GM15510 (cell line): Measurements from ENCODE around the gene VSX2.

Experiments
- POLR2A ChIP-seq: IDR thresholded peaks from 3 replicates; pipeline ENCODE4 v1.6.1; 2011; ENCODE audit warnings: borderline replicate concordance; ENCODE audit not compliant: insufficient read length; ENCODE audit errors: extremely low read depth

Gene VSX2

DNA sequence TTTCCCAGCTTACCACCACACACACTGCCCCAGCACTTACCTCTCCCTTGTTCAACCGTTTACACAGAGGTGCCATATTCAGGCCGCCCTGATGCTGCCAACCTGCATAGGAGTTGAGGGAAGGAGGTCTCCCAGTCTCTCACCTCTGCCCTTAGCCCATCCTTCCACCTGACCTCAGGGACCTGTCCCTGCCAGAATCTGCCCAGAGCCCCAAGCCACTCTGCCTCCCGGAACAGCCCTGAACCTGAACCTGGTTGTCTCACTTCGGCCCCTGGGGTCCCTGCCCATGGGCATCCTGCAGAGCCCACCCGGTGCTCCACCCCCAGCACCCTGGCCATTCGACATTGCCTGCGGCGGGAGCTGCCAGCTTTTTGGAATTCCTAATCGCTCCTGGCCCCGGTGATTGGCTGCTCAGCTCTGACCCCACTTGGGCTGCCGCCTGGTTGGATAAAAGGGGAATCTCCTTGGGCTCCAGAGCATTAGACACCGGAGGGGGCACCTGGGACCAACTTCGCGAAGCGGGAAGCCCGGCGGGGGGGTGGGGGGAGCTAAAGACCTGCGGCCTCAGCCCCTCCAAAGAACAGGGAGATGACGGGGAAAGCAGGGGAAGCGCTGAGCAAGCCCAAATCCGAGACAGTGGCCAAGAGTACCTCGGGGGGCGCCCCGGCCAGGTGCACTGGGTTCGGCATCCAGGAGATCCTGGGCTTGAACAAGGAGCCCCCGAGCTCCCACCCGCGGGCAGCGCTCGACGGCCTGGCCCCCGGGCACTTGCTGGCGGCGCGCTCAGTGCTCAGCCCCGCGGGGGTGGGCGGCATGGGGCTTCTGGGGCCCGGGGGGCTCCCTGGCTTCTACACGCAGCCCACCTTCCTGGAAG, at the start of gene VSX2:
Gene VSX2, plus strand, starts transcription at position 476 of the 874 bp plus-strand sequence. Its CDS starts 113 bp downstream, at position 589.
- no peak for TF ChIP-seq POLR2A

DNA sequence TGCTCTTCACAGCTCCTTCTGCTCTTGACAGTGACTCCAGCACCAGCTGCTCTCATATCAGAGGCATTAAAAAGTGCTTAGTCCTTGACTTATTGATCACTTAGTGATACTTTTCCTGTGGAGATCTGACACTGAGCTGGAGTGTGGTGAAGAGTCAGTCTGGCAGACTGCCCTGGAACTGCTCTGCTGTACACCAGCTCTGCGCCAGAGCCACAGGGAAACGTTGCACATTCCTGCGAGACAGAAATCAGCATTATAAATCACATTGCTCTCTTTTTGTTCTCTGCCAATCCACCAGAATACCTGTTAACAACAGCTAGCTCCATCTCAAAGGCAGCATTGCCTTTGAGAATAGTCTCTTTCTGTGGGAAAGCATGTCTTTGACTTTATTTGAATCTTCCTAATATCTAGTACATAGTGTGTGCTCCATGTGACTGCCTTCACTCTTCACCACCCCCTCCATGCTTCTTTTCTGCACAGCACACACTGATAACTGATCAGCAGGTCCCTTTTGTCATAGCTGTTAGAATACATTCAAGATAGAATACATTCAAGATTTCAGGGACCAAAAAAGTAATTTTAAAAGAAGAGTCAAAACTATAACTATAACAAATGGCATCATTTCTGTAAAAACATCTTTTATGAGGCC, 48.2 kb upstream of the VSX2 start:
- TF ChIP-seq POLR2A: no peak

DNA sequence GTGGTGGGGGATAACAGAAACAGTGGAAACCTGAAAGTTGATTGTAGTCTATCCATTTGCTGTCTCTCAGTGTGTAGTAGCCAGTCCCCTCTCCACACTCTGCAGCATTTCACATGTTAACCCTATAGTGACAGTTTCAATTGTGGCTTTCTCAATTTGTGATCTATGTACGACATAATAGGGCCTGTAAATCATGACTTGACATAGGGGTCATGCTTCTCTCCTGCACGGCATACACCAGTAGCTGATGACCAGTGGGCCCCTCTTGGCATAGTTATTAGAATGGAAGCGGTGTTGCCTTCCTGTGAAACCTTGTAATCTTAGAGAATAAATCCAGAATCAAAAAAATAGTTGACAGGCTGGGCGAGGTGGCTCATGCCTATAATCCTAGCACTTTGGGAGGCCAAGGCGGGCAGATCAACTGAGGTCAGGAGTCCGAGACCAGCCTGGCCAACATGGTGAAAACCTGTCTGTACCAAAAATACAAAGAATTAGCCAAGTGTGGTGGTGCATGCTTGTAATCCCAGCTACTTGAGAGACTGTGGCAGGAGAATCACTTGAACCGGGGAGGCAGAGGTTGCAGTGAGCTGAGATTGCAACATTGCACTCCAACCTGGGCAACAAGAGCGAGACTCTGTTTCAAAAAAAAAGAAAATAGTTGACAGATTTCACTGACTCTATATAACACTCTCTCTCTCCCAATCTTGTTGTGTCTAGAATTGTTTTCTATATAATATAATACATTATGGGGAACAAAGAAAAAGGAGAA, 44.6 kb upstream of the VSX2 start:
- TF ChIP-seq POLR2A: no peak

DNA sequence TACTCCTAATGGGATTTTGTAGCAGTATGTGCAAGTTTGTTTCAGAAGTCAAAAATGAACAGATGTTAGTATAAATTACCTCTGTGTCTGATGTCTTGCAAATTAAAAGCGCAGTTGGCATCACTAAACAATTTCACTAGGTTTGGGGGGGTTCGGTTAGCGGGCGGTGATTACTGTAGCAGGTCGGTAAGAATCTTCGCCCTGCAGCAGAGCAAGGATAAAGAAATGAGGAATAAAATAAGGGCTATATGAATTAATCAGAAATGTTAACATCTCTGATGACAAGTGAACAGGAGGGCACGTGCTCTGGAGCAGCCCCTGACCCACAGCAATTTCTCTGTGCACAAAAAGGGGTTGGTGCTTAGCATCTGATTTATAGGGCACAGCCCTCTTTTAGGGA, 43.6 kb upstream of the VSX2 start:
- TF ChIP-seq POLR2A: no peak

GRCh38 chr14:74198441-74199234, 40.6 kb upstream of the VSX2 start:
- no peak for TF ChIP-seq POLR2A

DNA sequence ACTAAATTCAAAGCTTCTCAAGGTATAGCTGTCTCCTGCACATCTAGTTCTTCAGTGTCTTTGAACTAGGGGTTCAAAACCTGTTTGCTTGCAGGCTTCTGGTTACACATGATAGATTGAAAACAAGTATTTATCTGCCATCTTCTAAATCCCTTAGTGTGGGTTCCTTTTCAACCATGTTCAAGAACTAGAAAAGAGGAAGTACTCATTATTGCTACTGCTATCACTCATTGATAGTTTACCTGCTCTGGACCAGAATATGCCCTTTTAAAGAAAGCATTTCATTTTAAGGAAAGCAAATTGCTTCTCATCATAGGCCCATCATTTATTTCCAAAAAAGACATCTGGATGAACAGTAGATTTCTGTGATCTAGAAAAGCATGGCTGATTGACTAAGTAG, 37.1 kb upstream of the VSX2 start:
- no peak for TF ChIP-seq POLR2A

DNA sequence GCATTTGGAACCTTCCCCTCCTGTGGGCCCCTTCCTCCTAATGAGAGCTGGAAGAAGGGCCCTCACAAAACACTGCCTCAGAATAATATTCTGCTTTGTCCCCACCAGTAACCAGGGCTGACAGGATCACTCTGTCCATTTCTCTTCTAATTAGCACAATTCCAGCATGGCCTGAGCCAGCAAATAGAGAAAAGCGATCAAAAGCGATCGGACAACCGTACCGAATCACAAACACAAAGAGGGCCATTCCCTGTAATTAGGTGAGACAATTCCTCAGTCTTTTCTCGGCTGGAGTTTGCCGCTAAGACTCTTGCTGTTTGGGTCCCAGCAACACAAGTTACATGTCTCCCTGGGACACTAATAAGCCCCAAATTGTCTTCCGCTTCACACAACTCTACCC, 35.6 kb upstream of the VSX2 start:
- no peak for TF ChIP-seq POLR2A

- no peak for TF ChIP-seq POLR2A
These were observed 34.8 kb upstream of the VSX2 start for GRCh38 chr14:74204491-74204890.

GRCh38 chr14:74205882-74206281, 33.4 kb upstream of the VSX2 start:
- no peak for TF ChIP-seq POLR2A

DNA sequence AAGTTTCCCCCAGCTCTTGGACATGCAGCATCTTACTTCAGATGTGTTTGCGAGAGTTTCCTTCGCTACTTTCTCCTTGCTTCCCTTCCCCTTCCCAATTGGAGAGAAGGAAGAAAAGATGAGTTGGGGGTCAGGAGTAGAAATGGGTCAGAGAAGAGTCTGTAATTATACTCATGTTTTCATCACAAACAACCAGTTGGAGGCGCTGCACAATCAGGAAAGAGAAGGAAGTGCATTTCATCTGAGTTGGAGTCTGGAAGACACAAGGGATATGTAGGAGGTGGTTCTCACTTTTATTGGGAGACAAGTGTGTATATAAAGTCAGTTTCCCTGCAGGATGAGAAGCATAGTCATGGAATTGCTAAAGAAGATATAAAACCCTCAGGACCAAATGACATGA, 31.3 kb upstream of the VSX2 start:
- no peak for TF ChIP-seq POLR2A

- TF ChIP-seq POLR2A: no peak
These were observed 30.6 kb upstream of the VSX2 start for GRCh38 chr14:74208642-74209041.

DNA sequence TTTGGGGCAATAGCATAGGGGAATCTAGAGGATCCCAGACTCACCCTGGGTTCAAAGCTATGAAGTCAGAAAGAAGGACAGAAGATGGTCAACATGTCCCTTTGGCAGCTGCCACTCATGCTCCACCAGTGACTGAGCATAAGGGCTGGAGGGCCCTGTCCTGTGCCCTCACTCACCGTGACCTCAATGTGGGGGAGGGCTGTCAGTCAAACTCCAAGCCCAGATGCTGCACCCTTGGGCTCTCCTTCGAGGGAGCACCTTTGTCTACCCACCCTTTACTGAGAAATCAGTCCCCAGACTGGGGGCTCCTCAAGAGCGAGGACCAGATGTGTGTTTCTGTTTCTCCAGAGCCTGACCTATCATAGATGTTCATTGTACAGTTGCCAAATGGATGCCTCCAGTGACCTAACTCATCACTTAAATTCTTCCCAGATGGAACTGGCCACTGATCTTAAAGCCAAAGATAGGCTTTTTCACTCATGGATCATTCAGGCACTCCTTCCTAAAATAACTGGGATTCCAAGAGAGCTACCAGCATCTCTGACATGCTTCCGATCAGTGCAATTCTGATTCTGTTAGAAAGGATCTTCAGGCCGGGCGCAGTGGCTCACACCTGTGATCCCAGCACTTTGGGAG, 27.2 kb upstream of the VSX2 start:
- TF ChIP-seq POLR2A: no peak

DNA sequence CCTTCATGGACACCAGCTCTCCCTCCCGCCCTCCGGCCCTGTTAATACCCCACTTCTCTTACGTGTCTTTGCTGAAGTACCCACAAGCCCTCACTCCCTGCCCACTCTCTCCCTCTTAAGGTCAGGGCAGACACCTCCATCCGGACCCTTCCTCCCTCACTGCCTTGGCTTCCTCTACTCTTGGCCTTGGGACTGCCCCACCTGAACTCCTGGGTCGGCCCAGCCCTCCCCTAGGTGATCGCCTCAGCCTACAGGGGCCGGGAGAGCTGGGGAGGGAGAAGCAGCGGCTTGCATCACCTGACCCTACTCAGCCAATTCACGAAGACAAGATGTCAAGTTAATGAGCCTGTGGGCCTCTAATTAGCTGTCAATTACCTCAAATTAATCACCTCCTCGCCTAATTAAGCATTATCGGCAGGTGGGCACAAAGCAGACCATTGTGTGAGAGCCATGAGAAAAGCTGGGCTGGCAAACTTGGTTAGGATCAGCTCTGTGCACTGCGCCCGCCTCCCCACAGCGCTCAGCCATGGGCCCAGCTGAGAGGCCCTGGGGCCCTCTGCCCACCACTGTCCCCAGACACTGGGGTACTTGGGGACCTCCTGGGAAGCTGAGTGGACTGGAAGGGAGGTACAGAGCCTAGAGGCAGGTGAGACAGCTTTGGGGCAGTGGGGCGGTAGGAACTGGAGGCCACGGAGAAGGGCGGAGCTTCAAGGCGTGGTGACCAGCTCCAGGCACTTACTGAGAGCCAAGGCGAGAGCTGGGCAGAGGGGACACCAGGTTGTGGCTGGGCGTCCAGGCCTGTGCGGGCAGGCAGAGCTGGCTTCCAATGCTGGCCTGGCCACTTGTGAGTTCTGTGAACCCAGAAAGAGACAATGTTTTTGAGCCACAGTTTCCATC, 25.1 kb upstream of the VSX2 start:
- no peak for TF ChIP-seq POLR2A

- no peak for TF ChIP-seq POLR2A
These were observed 22.6 kb upstream of the VSX2 start for GRCh38 chr14:74216671-74217070.
